MM.1S (cell line): ENCODE data around the gene SYNE3.

Source experiments
- CTCF ChIP-seq: fragments of 300-600 bp; sonication (generic); IDR thresholded peaks from 2 replicates; pipeline ENCODE4 v1.5.1; 2016; ENCODE audit warnings: antibody characterized with exemption, low read length, mixed read lengths
- EZH2 ChIP-seq: fragments of 300-600 bp; sonication (generic); optimal IDR thresholded peaks from 2 replicates; pipeline ENCODE3; 2017; ENCODE audit warnings: low read depth, mild to moderate bottlenecking, antibody characterized with exemption, low read length, mixed read lengths
- EZH2phosphoT487 ChIP-seq: fragments of 300-600 bp; sonication (generic); IDR thresholded peaks from 2 replicates; pipeline ENCODE4 v1.6.1; 2018; ENCODE audit warnings: antibody characterized with exemption, low read length

- TF ChIP-seq CTCF (no peak), EZH2 (no peak), EZH2phosphoT487 (no peak)
Measured at GRCh38 chr14:95537298-95538089, 21.0 kb upstream of the SYNE3 start.
